ENCODE data around the gene FLOT2.
"Not testable (repeated sequence)": the region's sequence is repeated elsewhere in the genome, so short reads cannot be mapped to it uniquely, and the experiment has no call there.

Gene FLOT2

DNA sequence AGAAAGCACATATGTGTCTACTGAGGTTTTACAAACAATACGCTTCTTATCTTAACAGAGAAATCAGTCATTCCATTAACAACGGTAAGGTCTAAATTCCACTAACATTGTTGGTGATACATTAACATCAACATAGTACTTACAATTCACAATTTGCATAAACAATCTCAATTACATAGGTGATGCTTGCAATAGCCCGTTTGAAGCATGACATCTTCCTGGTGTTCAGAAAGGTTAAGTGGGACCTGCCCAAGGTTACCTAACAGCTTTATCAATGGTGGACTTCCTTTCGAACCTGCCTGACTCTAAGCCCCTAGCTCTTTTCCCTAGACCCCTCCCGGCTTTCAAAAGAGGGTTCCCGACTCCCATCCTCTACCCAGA is 55.6 kb downstream of the FLOT2 start:
- no peak for FAIRE-seq

DNA sequence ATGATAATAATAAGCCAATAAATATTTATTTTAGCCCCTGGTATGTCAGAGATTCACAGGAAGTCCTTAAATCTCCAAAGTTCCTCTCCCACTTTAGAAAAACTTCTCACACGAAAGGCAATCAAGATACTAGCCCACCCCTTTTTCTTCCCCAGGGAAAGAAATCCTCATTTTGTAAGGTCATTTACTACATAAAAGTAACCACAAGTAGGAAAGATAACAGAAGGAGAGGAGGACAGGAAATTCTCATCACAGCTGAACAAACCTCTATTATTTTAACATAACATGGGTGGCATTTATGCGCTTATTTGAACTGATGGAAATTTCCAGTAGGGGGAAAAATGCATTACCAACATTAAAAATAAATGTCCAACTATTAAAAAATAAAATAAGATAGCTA is 58.3 kb downstream of the FLOT2 start:
- FAIRE-seq = no peak

DNA sequence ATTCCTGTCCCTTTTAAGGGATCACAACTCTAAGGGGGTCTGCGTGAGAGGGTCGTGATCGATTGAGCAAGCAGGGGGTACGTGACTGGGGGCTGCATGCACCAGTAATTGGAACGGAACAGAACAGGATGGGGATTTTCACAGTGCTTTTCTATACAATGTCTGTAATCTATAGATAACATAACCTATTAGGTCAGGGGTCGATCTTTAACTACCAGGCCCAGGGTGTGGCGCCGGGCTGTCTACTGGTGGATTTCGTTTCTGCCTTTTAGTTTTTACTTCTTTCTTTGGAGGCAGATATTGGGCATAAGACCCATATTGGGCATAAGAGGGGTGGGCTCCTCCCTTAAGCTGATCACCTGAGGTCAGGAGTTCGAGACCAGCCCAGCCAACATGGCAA is 61.0 kb downstream of the FLOT2 start:
- FAIRE-seq = not testable (repeated sequence)

DNA sequence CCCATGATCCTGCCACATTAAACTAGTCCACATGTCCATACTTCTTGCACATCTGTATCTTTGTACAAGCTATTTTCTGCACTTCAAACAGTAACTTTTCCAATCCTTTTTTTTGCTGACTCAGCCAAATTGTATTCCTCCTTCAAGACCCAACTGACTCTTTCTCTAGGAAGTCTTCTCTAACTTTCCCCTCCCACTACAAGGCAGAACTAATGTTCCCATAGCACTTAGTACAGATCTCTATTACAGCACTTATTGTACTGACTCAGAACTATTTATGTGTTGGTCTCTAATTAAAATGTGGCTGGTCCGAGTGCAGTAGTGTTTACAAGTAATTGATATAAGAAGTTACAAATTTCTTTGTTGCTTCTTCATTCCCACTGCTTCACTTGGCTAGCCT is 63.1 kb downstream of the FLOT2 start:
- FAIRE-seq = no peak
